GM08714 (cell line): ENCODE data around the gene STPG1.
"Not testable (repeated sequence)": the region's sequence is repeated elsewhere in the genome, so short reads cannot be mapped to it uniquely, and the experiment has no call there.

Experiments
- H3K4me3 ChIP-seq: fragments of 200-500 bp; sonication (Bioruptor generic); 2 replicates; pipeline ENCODE4 v1.5.1; 2014; ENCODE audit warnings: mild to moderate bottlenecking, low read length, inconsistent platforms
- ZNF274 ChIP-seq: IDR thresholded peaks from 2 replicates; pipeline ENCODE4 v1.6.1; 2012; ENCODE audit warnings: mild to moderate bottlenecking, low read depth, low read length

The STPG1 gene

GRCh38 chr1:24413350-24414163, at the start of gene STPG1:
Gene STPG1, minus strand, starts transcription at chr1:24413782. Its CDS starts 12,394 bp downstream, at chr1:24401388.
- H3K4me3 ChIP-seq: peak within 1 kb of the TSS; percentile 74
- TF ChIP-seq ZNF274: no peak

GRCh38 chr1:24462128-24462527, 48.5 kb upstream of the STPG1 start:
- H3K4me3 ChIP-seq: not testable (repeated sequence)

GRCh38 chr1:24459551-24460266, 46.1 kb upstream of the STPG1 start:
- H3K4me3 ChIP-seq: no peak overlapping the region
- no peak for TF ChIP-seq ZNF274

GRCh38 chr1:24457866-24458265, 44.3 kb upstream of the STPG1 start:
- no peak for TF ChIP-seq ZNF274
- H3K4me3 ChIP-seq: no peak overlapping the region

GRCh38 chr1:24455272-24455671, 41.7 kb upstream of the STPG1 start:
- no peak overlapping the region for H3K4me3 ChIP-seq
- TF ChIP-seq ZNF274: no peak

- TF ChIP-seq ZNF274: no peak
Measured at GRCh38 chr1:24454673-24455072, 41.1 kb upstream of the STPG1 start.

GRCh38 chr1:24452922-24453485, 39.4 kb upstream of the STPG1 start:
- TF ChIP-seq ZNF274: no peak
- no peak overlapping the region for H3K4me3 ChIP-seq

More at GRCh38 chr1:24454673-24455072, 41.1 kb upstream of the STPG1 start:
- H3K4me3 ChIP-seq: no peak overlapping the region

GRCh38 chr1:24451746-24452145, 38.2 kb upstream of the STPG1 start:
- no peak for TF ChIP-seq ZNF274
- H3K4me3 ChIP-seq: no peak overlapping the region

GRCh38 chr1:24450857-24451397, 37.3 kb upstream of the STPG1 start:
- TF ChIP-seq ZNF274: no peak
- no peak overlapping the region for H3K4me3 ChIP-seq

GRCh38 chr1:24450316-24450715, 36.7 kb upstream of the STPG1 start:
- no peak overlapping the region for H3K4me3 ChIP-seq
- TF ChIP-seq ZNF274: no peak

- H3K4me3 ChIP-seq: not testable (repeated sequence)
Measured at GRCh38 chr1:24446446-24446845, 32.9 kb upstream of the STPG1 start.

- no peak for TF ChIP-seq ZNF274
- H3K4me3 ChIP-seq: no peak overlapping the region
Measured at GRCh38 chr1:24443241-24443656, 29.7 kb upstream of the STPG1 start.

- H3K4me3 ChIP-seq: no peak overlapping the region
- TF ChIP-seq ZNF274: no peak
Measured at GRCh38 chr1:24442764-24443163, 29.2 kb upstream of the STPG1 start.

- no peak for TF ChIP-seq ZNF274
Measured at GRCh38 chr1:24441996-24442668, 28.6 kb upstream of the STPG1 start.

GRCh38 chr1:24441480-24441879, 27.9 kb upstream of the STPG1 start:
- no peak for TF ChIP-seq ZNF274
- H3K4me3 ChIP-seq: no peak overlapping the region

More at GRCh38 chr1:24441996-24442668, 28.6 kb upstream of the STPG1 start:
- H3K4me3 ChIP-seq: no peak overlapping the region
